B cell (primary cell): Measurements from ENCODE around the gene RAB11FIP3. TPM values are rescaled to one million over a fixed set of nuclear protein-coding genes. Genes with fewer than 3 reads are reported as not detected.
A peak's percentile ranks its signal among the peaks of the same experiment; 100 is the strongest.

Source experiments
- ATAC-seq: fragments of 200-7000 bp; cut with Tn5 transposase; one replicate; pipeline ENCODE4 v1.10.0; 2021; ENCODE audit warnings: low read depth, mild to moderate bottlenecking, moderate number of reproducible peaks, moderate library complexity
- CTCF ChIA-PET: fragments of 350-600 bp; sonication (Branson Sonifier 250); formaldehyde crosslinking; loops from one replicate; lab custom pipeline; 2021; ENCODE audit warnings: antibody characterized with exemption, inconsistent platforms; lab: Charles Lee
- POLR2A ChIA-PET: fragments of 350-600 bp; sonication (Branson Sonifier 250); formaldehyde crosslinking; loops from one replicate; lab custom pipeline; 2021; ENCODE audit warnings: antibody characterized with exemption; lab: Charles Lee
- DNase-seq: peaks from one replicate; pipeline ENCODE4 v3.0.0; 2013
- H2AFZ ChIP-seq: 2 replicates; pipeline ENCODE4 v1.6.1; 2012; ENCODE audit warnings: mild to moderate bottlenecking, low read depth, low read length; ENCODE audit not compliant: insufficient read depth, poor library complexity, severe bottlenecking
- H3K27ac ChIP-seq, 2 donors: 1 replicate in 1 of 2; 2 replicates in 1 of 2; pipeline ENCODE4 v1.5.1; 2012 to 2013; ENCODE audit warnings: low read length in 2 of 2, mild to moderate bottlenecking in 2 of 2, moderate library complexity in 1 of 2
- H3K27me3 ChIP-seq, 4 experiments: fragments of 200-600 bp in 1 of 4; sonication (generic) in 1 of 4; replicated peaks in 1 of 4; 1 replicate in 2 of 4; 2 replicates in 2 of 4; pipeline versions ENCODE4 v1.6.1 to v1.7.0; 2013 to 2016; ENCODE audit warnings: low read length in 3 of 4, mild to moderate bottlenecking in 2 of 4, mixed read lengths in 1 of 4, moderate library complexity in 1 of 4; ENCODE audit not compliant: insufficient read depth in 4 of 4, control insufficient read depth in 3 of 4; ENCODE audit errors: control extremely low read depth in 1 of 4
- H3K36me3 ChIP-seq, 2 experiments: replicated peaks in 1 of 2; 1 replicate in 1 of 2; 2 replicates in 1 of 2; pipeline versions ENCODE4 v1.6.1 to v1.7.1; 2013; ENCODE audit warnings: low read length in 1 of 2; ENCODE audit not compliant: insufficient read depth in 2 of 2, control insufficient read depth in 1 of 2; ENCODE audit errors: control extremely low read depth in 1 of 2, extremely low read depth in 1 of 2
- H3K4me1 ChIP-seq, 2 donors: fragments of 200-600 bp in 1 of 2; sonication (generic) in 1 of 2; 1 replicate in 1 of 2; 2 replicates in 1 of 2; pipeline versions ENCODE4 v1.5.1 to v1.6.1; 2013 to 2017; ENCODE audit warnings: low read length in 2 of 2; ENCODE audit not compliant: control insufficient read depth in 2 of 2, insufficient read depth in 2 of 2
- H3K4me2 ChIP-seq: replicated peaks from 2 replicates; pipeline ENCODE3; 2012; ENCODE audit warnings: mild to moderate bottlenecking, low read depth, low read length; ENCODE audit not compliant: poor library complexity, severe bottlenecking
- H3K4me3 ChIP-seq, 5 experiments: fragments of 200-600 bp in 1 of 5; sonication (generic) in 1 of 5; 1 replicate in 3 of 5; 2 replicates in 2 of 5; pipeline versions ENCODE4 v1.5.1 to v1.7.0; 2011 to 2016; ENCODE audit warnings: low read length in 4 of 5, mild to moderate bottlenecking in 4 of 5, low read depth in 2 of 5, control low read depth in 1 of 5, moderate library complexity in 1 of 5; ENCODE audit not compliant: insufficient read depth in 1 of 5; ENCODE audit errors: control extremely low read depth in 1 of 5, extremely low read depth in 1 of 5
- H3K79me2 ChIP-seq: fragments of 200-600 bp; sonication (generic); one replicate; pipeline ENCODE4 v1.6.0; 2016; ENCODE audit warnings: low read length; ENCODE audit not compliant: control insufficient read depth, insufficient read depth
- H3K9ac ChIP-seq: fragments of 200-600 bp; sonication (generic); 2 replicates; pipeline ENCODE4 v1.6.1; 2017; ENCODE audit warnings: mild to moderate bottlenecking, low read length, moderate library complexity
- H3K9me3 ChIP-seq, 3 donors: one replicate each; pipeline versions ENCODE4 v1.6.1 to v1.7.1; 2013; ENCODE audit warnings: low read length in 2 of 3; ENCODE audit not compliant: control insufficient read depth in 2 of 3, insufficient read depth in 1 of 3; ENCODE audit errors: control extremely low read depth in 1 of 3
- H4K20me1 ChIP-seq: 2 replicates; pipeline ENCODE4 v1.6.0; 2012; ENCODE audit warnings: mild to moderate bottlenecking, low read length; ENCODE audit not compliant: insufficient read depth, control insufficient read depth, poor library complexity, severe bottlenecking
- H3K27ac Mint-ChIP-seq: one replicate; pipeline ENCODE4 v1.8.0; 2021; ENCODE audit warnings: mixed read lengths
- H3K27me3 Mint-ChIP-seq: one replicate; pipeline ENCODE4 v1.8.0; 2021; ENCODE audit warnings: mixed read lengths
- H3K4me1 Mint-ChIP-seq: one replicate; pipeline ENCODE4 v1.8.0; 2021; ENCODE audit warnings: mixed read lengths
- H3K4me3 Mint-ChIP-seq: one replicate; pipeline ENCODE4 v1.8.0; 2021; ENCODE audit warnings: mixed read lengths
- H3K9me3 Mint-ChIP-seq: one replicate; pipeline ENCODE4 v1.8.0; 2022; ENCODE audit warnings: mixed read lengths; ENCODE audit not compliant: insufficient read depth
- CTCF ChIP-seq: fragments of 200-600 bp; IDR thresholded peaks from one replicate; pipeline ENCODE4 v1.8.0; 2022; ENCODE audit warnings: antibody characterized with exemption, mild to moderate bottlenecking
- EZH2 ChIP-seq: IDR thresholded peaks from 2 replicates; pipeline ENCODE4 v1.6.1; 2012; ENCODE audit warnings: borderline replicate concordance, low read depth, mild to moderate bottlenecking, moderate library complexity, low read length; ENCODE audit not compliant: insufficient read depth, poor library complexity, severe bottlenecking
- WGBS: methylation state at CpG from one replicate; pipeline ENCODE4 v1.1.5; 2013; ENCODE audit warnings: missing lambda C conversion rate; ENCODE audit not compliant: insufficient coverage; 5-methylcytosine and 5-hydroxymethylcytosine counted together
- intact Hi-C: fragments of 100-400 bp; cut with micrococcal nuclease; formaldehyde crosslinking; loops from one replicate; pipeline ENCODE4 v1.10.0; 2022
- polyA plus RNA-seq: library from polyadenylated mRNA; depleted of rRNA; stranded (reverse); fragments of >200 nt; gene quantifications from 2 replicates; pipeline ENCODE4 v1.2.3, GENCODE V29; 2012
- total RNA-seq, 2 donors: library from RNA; stranded (reverse); fragments of 120-200 nt in 1 of 2; gene quantifications; 1 replicate in 1 of 2; 2 replicates in 1 of 2; pipeline versions ENCODE4 v1.2.3 to v1.2.4, GENCODE V29; 2013 to 2022

Gene RAB11FIP3
- total and polyA plus RNA-seq, 2 donors (not counting 1 experiment from before 2014, with no cell fraction given), result 24.3 to 57.2 TPM

- Histone ChIP-seq H3K79me2 (peaks cover 24% of the 10 kb centered on the region), H3K4me1 (peaks cover 16 to 22% of the 10 kb centered on the region in 2 donors), H3K9ac (peak overlapping the region; percentile 68), H4K20me1 (peaks cover 11% of the 10 kb centered on the region), H3K4me3 (peak overlapping the region in 2 of 5 experiments; percentile 52 to 54), H3K27ac (no peak overlapping the region), H3K4me2 (peak overlapping the region; percentile 86), H3K36me3 (no peaks in the 10 kb centered on the region), H3K9me3 (no peaks in the 10 kb centered on the region), H3K27me3 (peaks cover 0 to 14% (median 2%) of the 10 kb centered on the region in 4 experiments), H2AFZ (peak overlapping the region; percentile 86)
- ChIA-PET POLR2A (interaction anchor here (2.8 kb wide), 1 partner anchor 23 kb away, joined by 13 read pairs; the partner anchor contains the start of gene DECR2), CTCF (interaction anchor here (0.9 to 1.4 kb wide), 2 partner anchors 24 to 189 kb away, joined by 3 read pairs; partner anchors contain the start of gene FAM234A)
- TF ChIP-seq EZH2 (no peak), CTCF (no peak)
- Mint-ChIP-seq H3K27me3 (peaks cover 9% of the 10 kb centered on the region), H3K4me1 (peaks cover 25% of the 10 kb centered on the region), H3K27ac (peak overlapping the region; percentile 37), H3K9me3 (no peaks in the 10 kb centered on the region), H3K4me3 (peak overlapping the region; percentile 93)
- WGBS, result 81% methylated on average over 18 of the region's 20 CpGs
- intact Hi-C loops, result no loop called here
- no peak for DNase-seq
- ATAC-seq, result no peak
These were observed 1.3 kb upstream of the RAB11FIP3 start for GRCh38 chr16:424033-424622.

GRCh38 chr16:424623-425081, 797 bp upstream of the RAB11FIP3 start:
- peaks cover 24% of the 10 kb centered on the region for H3K79me2 ChIP-seq
- H3K9ac ChIP-seq, result peak overlapping the region; percentile 68
- TF ChIP-seq EZH2, result no peak
- no peak for TF ChIP-seq CTCF
- POLR2A ChIA-PET, result interaction anchor here (2.8 kb wide), 1 partner anchor 23 kb away, joined by 13 read pairs; the partner anchor contains the start of gene DECR2
- H3K27me3 Mint-ChIP-seq, result peaks cover 9% of the 10 kb centered on the region
- no peak for ATAC-seq
- peaks cover 25% of the 10 kb centered on the region for H3K4me1 Mint-ChIP-seq
- H3K27me3 ChIP-seq, result peaks cover 0 to 14% (median 2%) of the 10 kb centered on the region in 4 experiments
- intact Hi-C loops, result loop anchor here (1.0 to 5.0 kb wide), 4 partner anchors 23 to 103 kb away; partner anchors contain the start of genes CAPN15, DECR2 and PGAP6
- no peak for DNase-seq
- peak overlapping the region in 1 of 2 donors; percentile 92 for H3K27ac ChIP-seq
- H3K9me3 ChIP-seq, result no peaks in the 10 kb centered on the region
- H4K20me1 ChIP-seq, result peaks cover 11% of the 10 kb centered on the region
- H3K4me1 ChIP-seq, result peaks cover 16 to 22% of the 10 kb centered on the region in 2 donors
- peak overlapping the region in 4 of 5 experiments; percentile 52 to 71 (median 62) for H3K4me3 ChIP-seq
- H3K4me2 ChIP-seq, result peak overlapping the region; percentile 86
- peak overlapping the region; percentile 37 for H3K27ac Mint-ChIP-seq
- WGBS, result 14% methylated on average over 28 of the region's 31 CpGs
- peak overlapping the region; percentile 86 for H2AFZ ChIP-seq
- H3K36me3 ChIP-seq, result no peaks in the 10 kb centered on the region
- H3K9me3 Mint-ChIP-seq, result no peaks in the 10 kb centered on the region
- CTCF ChIA-PET, result interaction anchor here (0.9 to 1.3 kb wide), 3 partner anchors 23 to 318 kb away, joined by 3 to 4 read pairs (median 3); no protein-coding TSS in a partner anchor
- peak overlapping the region; percentile 93 for H3K4me3 Mint-ChIP-seq
